GM19240 (cell line): ENCODE measurements around the gene ADH1C.

Experiments used
- DNase-seq: peaks from one replicate; pipeline ENCODE4 v3.0.0; 2011; ENCODE audit warnings: low spot score; ENCODE audit not compliant: insufficient read length

The ADH1C gene

GRCh38 chr4:99305638-99306400 lies 46.7 kb downstream of the ADH1C start:
- no peak for DNase-seq

DNA sequence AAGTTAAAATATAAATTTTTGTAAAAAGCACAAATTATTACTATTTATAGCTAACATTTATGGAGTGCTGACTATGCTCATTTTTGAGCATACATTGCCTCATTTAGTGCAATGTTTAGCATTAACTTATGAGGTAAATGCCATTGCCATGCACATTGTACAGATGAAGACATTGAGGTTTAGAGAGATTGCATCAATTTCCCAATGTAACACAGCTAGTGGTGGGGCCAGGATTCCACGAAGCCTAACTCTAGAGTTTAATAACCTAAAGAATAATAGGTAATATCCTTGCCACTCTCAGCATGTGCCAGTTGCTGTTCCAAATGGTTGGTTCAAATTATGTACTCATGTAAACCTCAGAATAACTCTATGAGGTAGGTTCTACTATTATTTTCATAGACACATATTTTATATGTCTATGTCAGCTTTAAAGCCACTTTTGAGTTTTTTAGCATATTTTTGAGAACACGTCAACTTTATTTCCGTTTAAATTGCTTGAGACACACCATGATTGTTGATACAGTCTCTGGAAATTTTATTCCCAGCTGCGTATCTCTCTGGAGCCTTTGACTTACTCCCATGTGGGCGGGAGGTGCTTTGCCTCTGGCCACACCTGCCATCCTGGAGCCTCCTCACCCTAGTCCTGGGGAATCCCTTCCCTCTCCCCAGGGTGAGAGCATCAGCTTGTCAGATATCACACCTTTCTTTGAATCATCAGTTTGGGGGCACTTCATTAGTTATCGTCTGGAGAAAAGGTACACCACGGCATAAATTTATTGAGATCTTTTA lies 51.0 kb downstream of the ADH1C start:
- DNase-seq = no peak

GRCh38 chr4:99300934-99301333 lies 51.6 kb downstream of the ADH1C start:
- no peak for DNase-seq

DNA sequence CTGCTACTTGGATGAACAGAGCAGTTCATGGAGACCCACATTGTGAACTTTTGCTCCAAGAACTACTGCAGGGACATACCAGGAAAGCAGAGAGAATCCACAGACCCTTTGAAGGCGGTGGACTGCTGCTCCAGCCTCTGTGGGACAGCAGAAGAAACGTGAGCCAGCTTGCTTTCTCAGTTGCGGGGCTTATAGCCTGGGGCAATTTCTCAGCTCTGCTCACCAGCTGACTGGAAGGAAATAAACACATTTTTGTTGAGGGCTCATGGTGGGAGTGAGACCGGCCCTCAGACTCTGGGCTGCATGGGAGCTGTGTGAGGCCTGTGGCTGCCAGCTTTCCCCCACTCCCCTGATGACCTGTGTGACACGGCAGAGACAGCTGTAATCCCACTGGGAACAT lies 59.2 kb downstream of the ADH1C start:
- DNase-seq = no peak

DNA sequence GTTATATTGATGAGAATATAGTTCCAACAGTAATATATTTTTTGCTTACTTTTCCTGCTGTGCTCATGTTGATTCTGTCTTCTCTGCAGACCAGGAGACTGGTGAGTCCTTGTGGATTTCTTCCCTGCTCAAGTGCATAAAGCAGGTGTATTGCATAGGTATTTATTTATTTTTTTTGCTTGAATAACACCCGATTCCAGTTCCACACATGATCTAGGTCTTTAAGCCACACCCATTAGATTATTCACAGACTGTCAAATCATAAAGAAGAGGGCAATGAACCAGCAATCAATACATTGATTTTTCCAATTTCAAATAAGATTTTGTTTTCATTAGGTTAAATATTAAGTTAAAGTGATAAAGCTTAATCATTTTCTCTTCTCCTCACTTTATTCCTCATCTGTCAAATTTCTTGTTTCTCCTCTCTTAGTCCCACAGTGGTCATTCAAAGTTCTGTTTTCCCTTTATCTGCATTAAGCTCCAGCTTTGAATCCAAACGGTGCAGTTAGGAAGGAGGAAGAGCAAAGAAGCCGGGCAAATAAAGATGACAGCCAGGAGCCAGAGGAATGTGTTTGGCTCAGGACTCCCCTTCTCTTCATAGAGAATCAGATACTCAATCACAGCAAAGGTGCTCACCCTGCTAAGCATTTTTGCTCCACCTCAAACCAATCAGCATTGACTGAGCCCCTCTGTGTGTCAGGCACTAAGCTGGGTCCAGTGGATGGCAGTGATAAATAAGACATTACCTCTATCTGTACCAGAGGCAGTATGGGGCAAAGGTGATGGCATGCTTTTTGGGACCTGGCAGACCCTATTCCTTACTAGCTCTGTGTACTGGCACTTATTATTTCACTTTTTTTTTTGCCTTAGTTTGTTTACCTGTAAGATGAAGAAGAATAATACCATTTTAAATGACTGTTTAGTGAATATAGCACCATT lies 61.4 kb downstream of the ADH1C start, which contains the start of gene ADH1A:
Gene ADH1A (minus strand): TSS at position 138 of the 939 bp plus-strand sequence. CDS start 71 bp downstream, at position 67.
- no peak for DNase-seq
